Measurements from ENCODE around the gene TCAP.
"Not testable (repeated sequence)": the region's sequence is repeated elsewhere in the genome, so short reads cannot be mapped to it uniquely, and the experiment has no call there.

- not testable (repeated sequence) for TF ChIP-seq CTCF (conservative IDR thresholded peaks at IDR 0.05; ENCODE audit: low read depth in 2 of 2); REST (IDR thresholded peaks at IDR 0.05; ENCODE audit: unreplicated experiment); EZH2 (IDR thresholded peaks at IDR 0.05; ENCODE audit: low read depth, unreplicated experiment)
Measured at GRCh38 chr17:39711071-39711470, 45.9 kb downstream of the TCAP start.
